Stimulated activated CD4-positive, alpha-beta T cell treated with anti-CD3 and anti-CD28 coated beads, Interleukin-12 subunit alpha, Interleukin-12 subunit beta, amount 100 ng/mL, for 24 hours (primary cell): ENCODE results near the gene CSTF3.
"Not testable (repeated sequence)": the region's sequence is repeated elsewhere in the genome, so short reads cannot be mapped to it uniquely, and the experiment has no call there.

ENCODE experiments used
- DNase-seq, 2 experiments: peaks; one replicate each; pipeline ENCODE4 v3.0.0-alpha.2; 2020; ENCODE audit warnings: low read depth in 2 of 2

The CSTF3 gene

GRCh38 chr11:33086017-33086416 lies 75.3 kb downstream of the CSTF3 start:
- DNase-seq, result no peak

GRCh38 chr11:33083918-33084317 lies 77.4 kb downstream of the CSTF3 start:
- DNase-seq, result no peak

GRCh38 chr11:33072465-33072864 lies 88.8 kb downstream of the CSTF3 start:
- DNase-seq, result no peak

DNA sequence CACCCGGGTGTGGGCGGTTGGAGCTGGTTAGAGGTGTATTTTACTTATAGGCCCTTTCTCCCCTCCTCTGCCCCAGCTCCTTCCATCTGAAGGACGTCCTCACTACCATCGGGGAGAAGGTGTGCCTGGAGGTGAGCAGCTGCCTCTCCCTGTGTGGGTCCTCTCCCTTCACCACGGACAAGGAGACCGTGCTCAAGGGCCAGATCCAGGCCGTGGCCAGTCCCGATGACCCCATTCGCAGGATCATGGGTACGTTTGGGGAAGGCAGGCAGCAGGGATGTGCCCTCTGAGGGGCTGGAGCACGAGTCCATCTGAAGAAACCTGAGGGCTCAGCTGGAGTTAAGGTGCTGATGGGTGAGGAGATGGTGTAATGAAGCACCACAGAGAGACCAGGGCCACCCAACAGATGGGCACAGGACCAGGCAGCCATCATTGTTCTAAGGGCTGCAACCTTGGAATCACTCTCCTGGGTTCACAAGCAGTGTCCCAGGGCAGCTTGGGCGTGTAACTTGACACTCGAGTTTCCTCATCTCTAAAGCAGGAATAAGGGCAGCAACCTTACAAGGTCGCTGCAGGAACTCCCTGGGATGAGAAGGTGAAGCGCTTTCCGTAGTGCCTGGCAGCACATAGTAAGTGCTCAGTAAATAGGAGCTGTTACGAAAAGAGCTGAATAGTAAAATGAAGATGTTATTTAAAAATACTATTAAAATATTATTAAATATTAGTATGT lies 92.5 kb downstream of the CSTF3 start:
- DNase-seq, result no peak

DNA sequence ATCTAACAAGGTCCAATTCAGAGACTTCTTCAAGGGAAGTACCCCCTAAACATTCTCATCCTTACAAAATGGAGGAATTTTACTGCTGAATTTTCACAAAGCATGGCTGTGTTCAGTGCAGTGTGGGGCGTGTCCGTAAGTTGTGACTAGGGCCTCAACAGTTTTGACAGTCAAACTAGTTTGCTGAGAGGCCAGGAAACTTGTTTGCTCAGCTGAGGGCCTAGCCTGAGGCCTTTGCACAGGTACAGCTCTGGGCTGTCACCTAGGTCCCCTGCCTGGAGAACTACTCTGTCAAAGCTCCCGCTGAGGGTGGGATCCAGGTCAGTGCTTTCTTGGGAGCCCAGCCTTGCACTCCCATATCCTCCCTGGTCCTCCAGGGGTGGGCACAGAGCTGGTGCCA lies 94.0 kb downstream of the CSTF3 start:
- DNase-seq, result no peak

DNA sequence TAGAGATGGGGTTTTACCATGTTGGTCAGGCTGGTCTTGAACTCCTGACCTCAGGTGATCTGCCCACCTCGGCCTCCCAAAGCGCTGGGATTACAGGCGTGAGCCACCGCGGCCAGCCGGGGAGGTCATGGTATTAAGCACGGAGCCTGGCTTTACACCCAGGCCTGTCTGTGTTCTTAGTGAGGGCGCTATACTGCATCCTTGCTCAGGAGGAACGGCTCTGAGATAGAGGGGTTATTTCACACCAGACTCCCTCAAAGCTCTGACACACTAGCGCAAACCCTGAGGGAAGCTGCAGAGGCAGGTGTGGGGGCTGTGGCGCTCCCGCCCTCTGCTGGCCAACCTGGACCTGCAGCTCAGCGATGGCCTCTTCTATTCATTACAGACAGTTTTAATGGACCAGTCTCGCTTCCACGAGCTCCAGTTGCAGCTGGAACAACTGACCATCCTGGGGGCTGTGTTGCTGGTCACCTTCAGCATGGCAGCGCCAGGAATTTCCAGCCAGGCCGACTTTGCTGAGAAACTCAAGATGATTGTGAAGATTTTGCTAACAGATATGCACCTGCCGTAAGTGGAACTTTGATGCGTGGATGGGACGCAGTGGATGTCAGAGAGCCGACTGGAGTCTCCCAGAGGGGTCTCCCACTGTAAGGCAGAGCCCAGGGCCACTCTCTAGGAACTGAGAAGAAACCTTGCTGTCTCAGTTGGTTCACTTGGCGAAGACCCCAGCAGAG lies 95.7 kb downstream of the CSTF3 start:
- peak; percentile 56 to 63 for DNase-seq

DNA sequence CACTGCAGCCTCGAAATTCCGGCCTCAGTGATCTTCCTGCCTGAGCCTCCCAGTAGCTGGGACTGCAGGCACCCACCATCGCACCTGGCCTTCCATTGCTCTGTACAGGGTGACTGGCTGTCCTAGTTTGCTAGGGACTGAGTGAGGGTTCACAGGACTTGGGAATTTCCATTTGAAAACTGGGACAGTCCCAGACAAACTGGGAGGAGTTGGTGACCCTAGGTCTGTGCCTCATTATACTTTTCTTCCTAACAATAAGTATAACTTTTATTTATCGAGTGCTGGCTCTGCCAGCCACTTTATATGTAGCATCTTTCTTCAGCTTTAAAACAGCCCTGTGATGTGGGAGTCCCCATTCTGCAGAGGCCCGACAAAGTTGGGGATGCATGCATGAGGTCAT lies 96.4 kb downstream of the CSTF3 start:
- DNase-seq, result no peak

DNA sequence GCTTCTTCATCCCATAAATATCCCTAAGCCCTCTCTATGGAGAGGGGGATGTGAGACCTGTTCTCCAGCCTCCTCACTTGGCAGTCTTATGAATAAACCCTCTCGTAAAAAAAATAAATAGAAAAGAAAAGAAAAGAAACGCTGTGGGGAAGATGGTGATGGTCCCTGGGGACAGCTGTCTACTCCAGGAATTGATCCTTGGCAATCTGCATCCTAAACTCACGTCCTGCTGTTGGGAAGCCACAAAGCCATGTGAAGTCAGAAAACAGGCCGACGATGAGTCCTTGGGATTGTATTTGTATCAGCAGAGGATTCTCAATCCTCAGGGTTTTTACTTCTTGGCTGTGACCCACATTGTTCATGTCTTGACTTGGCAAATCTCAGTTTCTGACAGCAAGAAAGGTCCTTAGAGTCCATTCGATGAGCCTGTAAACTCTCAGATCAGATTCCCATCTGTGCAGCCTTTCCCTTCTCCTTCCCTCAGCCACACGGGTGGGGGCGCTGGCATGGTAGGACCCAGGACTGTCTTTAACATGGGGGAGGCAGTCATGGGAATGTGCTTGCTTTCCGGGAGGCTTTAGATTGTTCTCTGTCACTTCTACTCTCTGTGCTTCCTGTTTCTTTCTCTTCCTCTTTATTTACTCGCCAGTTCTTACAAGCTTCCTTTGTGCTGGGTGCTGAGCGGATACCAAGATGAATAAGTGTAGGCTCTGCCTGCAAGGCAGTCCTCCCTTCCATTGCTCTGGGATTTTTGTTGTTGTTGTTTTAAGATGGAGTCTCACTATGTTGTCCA lies 97.1 kb downstream of the CSTF3 start:
- DNase-seq, result no peak

DNA sequence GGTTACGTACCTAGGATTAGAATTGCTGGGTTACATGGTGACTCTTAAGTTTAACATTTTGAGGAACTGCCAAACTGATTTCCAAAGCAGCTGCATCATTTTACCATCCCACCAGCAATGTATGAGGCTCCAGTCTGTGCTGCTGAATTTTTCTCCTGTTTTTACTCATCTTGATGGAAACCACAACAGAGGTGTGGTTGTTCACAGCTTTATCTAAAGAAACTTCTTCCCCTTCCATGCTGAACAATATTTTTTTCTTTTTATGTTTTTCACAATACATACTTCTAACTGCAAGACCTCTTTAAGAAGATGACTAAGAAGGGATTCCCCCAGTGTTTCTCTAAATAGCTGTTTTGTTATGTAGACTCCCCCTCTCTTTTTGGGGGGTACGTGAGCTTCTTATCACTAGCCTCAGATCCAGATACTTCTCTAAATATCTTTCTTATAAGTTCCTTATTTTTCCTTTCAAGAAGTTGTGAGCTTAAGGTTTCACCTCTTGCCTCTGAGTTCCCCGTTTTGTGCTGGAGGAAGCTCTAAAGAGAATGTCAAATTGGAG lies 97.9 kb downstream of the CSTF3 start:
- DNase-seq, result no peak

- no peak for DNase-seq
Measured at GRCh38 chr11:33062137-33062536, 99.1 kb downstream of the CSTF3 start.

GRCh38 chr11:33060271-33060670 lies 101.0 kb downstream of the CSTF3 start:
- no peak for DNase-seq

DNA sequence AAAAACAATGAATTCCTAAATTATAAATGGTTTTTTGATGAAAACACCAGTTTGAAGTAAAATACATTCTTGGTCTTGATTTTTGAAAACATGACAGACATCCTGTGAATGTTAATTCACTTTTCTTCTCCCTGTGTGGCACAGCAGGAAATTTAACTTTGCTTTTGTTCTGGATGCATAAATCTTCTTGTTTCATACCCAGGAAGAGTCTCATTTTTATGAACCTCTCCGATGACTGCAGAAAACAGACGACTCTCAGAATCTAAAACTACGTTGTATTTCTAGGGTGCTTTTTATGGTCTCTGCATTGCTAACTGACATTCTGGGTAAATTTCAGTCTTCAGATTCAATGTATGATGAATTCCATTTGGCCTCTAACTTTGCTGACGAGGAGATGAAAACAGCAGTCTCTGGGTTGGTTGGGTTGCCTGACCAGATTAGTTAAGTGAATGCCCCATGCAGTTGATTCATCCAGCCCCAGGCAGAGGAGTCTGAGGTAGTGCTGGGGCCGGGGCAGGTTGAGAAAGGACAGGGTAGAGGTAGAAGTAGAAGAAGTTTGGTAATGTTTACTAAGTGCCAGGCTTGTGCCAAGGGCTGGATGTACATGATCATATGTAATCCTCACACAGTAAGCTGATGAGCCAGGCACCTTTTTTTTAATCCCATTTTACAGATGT lies 101.8 kb downstream of the CSTF3 start:
- DNase-seq, result no peak

DNA sequence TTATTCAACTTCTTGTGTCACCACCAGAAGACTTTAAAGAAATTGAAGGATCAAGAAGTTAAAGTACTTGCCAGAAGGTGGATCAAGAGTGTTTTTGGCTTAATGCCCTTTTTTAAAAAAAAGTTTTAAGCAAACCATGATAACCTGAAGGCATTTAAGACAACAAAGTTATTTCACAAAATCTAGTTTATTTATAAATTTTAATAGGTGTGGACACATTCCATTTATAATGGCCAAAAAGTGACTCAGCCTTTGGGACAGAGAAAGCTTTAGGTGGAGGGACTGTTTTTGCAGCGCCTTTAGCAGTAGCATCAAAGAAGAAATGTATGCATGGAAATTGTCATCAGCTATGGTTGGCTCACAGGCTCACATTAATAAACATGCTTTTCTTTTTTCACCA lies 104.0 kb downstream of the CSTF3 start:
- no peak for DNase-seq

DNA sequence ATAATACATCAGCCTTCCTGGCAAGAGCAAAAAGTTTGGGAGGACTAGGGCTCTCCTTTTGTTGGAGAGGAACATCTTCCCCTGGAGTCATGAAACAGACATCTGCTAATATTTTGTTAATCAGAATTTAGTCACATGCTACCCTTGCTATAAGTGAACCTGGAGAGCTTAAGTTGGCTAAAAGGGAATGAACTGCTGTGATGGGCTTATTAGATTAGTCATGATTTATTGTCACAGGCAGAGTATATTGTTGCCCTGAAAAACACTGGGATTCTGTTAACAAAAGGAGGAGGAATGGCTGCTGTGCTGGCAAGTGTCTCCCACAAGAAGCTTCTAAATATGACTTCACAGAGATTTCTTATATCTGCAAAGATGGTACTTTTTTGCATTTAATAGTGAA lies 105.9 kb downstream of the CSTF3 start:
- no peak for DNase-seq

DNA sequence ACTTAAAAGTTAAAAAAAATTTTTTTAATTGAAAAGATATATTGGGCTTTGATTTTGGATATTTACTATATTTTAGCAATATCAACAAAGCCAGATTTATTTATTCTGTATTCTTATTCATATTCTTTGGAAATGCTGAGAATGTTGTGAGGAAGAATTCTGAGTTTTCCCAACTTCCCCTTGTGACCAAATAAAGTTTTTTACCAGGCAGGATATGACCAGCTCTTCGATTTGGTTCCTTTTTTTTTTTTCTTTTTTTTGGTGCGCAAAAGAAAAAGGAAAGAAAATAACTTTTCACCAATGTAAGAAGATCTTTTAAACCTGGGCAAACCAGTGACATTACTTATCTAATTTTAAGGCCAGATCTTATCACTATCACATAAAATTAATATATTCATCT lies 109.0 kb downstream of the CSTF3 start:
- DNase-seq, result no peak

GRCh38 chr11:33049565-33050408 lies 111.5 kb downstream of the CSTF3 start:
- DNase-seq, result not testable (repeated sequence)

GRCh38 chr11:33048701-33049100 lies 112.6 kb downstream of the CSTF3 start:
- DNase-seq, result not testable (repeated sequence)

DNA sequence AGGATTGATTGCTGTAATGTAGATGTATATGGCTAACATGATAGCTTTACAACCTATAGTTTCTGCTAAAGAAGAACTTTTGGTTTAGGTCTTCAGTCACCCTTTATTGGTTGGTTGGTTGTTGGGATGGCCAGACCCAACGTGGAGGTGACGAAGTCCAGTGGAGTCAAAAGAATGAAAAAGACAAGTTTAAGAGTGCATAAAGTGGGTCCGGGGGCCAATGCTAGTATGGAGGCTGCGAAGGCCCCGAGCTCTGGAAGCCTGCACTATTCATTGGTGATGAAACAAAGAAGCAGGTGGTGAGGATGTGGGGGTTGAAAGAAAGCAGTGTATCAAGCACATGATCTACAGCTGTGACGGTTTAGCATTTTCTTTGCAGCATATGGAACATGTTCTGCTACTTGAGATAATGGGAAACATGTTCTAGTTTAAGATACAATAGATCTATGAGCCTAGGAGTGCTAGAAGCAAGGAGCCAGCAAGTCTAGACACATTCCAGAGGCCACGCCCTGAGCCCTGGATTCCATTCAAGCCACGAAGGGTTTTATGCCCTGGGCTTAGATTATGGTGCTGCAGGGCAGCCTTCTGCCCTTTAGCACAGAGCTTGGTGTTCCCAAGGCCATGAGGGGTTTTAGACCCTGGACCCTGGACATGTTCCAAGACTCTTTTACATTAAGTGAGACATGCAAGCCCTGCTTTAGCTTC lies 115.6 kb downstream of the CSTF3 start:
- DNase-seq, result no peak

- no peak for DNase-seq
Measured at GRCh38 chr11:33044285-33044756, 117.0 kb downstream of the CSTF3 start.

DNA sequence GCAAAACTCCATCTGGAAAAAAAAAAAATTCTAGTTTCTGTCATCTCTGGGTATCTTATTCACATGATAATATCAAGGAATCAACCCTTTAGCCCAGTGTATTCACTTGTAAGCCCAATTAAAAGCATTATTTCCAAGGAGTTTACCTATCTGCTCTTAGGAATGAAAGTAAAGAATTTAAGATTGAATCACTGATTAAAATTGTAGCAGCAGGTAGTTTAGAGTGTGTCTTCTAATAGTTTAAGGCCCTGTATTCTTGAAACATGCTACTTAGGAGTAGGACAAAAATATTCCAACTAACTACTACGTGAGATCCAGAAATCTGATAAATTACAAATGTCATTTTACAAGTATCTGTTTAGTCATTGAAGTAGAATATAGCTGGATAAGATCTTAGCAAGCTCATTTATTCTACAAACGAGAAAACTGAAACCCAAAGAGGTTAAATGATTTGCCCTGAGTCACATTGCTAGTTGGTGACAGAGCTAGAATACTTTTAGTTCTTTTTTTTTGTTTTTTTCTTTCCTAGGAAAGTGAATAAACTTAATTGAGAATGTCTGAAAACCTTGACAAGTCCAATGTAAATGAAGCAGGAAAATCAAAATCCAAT lies 118.0 kb downstream of the CSTF3 start:
- DNase-seq, result no peak
